COR-L47 (cell line): Measurements from ENCODE around the gene HBM.
"Not testable (repeated sequence)": the region's sequence is repeated elsewhere in the genome, so short reads cannot be mapped to it uniquely, and the experiment has no call there.

Source experiments
- DNase-seq: peaks from one replicate; lab custom pipeline; 2025; lab: John Stamatoyannopoulos, UW

Gene HBM

GRCh38 chr16:146646-147045 lies 19.1 kb upstream of the HBM start:
- DNase-seq, result no peak

- DNase-seq, result no peak
Observed at GRCh38 chr16:149024-149660, 16.6 kb upstream of the HBM start.

- DNase-seq, result no peak
Observed at GRCh38 chr16:152141-153128, 13.3 kb upstream of the HBM start, which contains the start of gene HBZ. Gene HBZ (plus strand): TSS chr16:152644. CDS start chr16:152910, 266 bp downstream.

GRCh38 chr16:153129-153521 lies 12.7 kb upstream of the HBM start:
- not testable (repeated sequence) for DNase-seq

GRCh38 chr16:153550-154216 lies 12.1 kb upstream of the HBM start:
- not testable (repeated sequence) for DNase-seq

- DNase-seq, result no peak
Observed at GRCh38 chr16:154217-155030, 11.4 kb upstream of the HBM start.

- no peak for DNase-seq
Observed at GRCh38 chr16:155031-155398, 10.8 kb upstream of the HBM start.

- DNase-seq, result no peak
Observed at GRCh38 chr16:159136-159849, 6.5 kb upstream of the HBM start.

- not testable (repeated sequence) for DNase-seq
Observed at GRCh38 chr16:160242-160641, 5.5 kb upstream of the HBM start.

GRCh38 chr16:160691-161190 lies 5.0 kb upstream of the HBM start:
- DNase-seq, result no peak

GRCh38 chr16:162271-162991 lies 3.3 kb upstream of the HBM start:
- no peak for DNase-seq

- not testable (repeated sequence) for DNase-seq
Observed at GRCh38 chr16:163139-163538, 2.6 kb upstream of the HBM start.

- DNase-seq, result not testable (repeated sequence)
Observed at GRCh38 chr16:163696-164095, 2.1 kb upstream of the HBM start.

- DNase-seq, result not testable (repeated sequence)
Observed at GRCh38 chr16:164134-164823, 1.5 kb upstream of the HBM start.

GRCh38 chr16:164827-165538 lies 795 bp upstream of the HBM start:
- no peak for DNase-seq

- no peak for DNase-seq
Observed at GRCh38 chr16:166375-167121, 770 bp downstream of the HBM start.

GRCh38 chr16:167122-167690 lies 1.4 kb downstream of the HBM start:
- no peak for DNase-seq

GRCh38 chr16:168424-168823 lies 2.6 kb downstream of the HBM start:
- DNase-seq, result no peak
